SW480 (cell line): ENCODE measurements around the gene DAGLA.

Experiments used
- DNase-seq: peaks from one replicate; pipeline ENCODE4 v3.0.0-alpha.2; 2016; ENCODE audit warnings: low spot score

Gene DAGLA

DNA sequence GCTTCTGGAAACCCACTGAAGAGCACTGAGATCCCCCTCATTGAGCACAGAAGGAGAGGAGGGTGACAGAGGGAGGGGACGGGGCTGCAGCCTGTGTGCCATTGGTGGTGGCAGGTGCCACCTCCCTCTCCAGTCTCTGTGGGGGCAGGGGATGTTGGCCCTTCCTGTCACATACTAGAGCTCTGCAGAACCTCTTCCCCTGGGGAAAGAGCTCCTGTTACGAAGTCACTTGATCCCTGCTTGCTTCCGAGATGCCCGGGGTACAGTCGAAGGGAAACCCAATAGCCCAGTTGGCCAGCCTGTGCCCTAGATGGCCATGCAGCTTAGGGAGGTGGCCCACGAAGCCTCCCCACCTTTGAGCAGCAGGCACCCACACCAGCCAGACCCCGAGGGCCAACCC lies 29.4 kb downstream of the DAGLA start:
- DNase-seq, result no peak

DNA sequence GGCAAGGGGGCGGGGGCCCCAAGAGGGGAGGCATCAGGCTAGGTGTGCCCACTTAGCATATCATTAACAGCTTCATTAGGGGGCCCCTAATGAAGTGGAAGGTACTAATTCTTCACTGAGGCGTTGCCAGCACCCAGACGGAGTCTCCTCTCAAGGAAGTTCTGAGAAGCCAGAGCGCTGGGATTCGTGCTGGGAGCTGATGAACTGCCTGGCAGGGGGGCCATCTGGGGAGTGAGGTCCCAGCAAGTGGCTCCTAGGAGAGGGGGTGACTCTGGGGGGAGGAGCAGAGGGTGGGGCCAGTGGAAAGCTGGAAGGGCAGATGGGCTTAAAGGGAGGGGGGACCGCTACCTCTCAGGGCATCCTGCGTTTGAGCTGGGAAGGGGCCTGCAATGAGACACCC lies 29.8 kb downstream of the DAGLA start:
- no peak for DNase-seq

DNA sequence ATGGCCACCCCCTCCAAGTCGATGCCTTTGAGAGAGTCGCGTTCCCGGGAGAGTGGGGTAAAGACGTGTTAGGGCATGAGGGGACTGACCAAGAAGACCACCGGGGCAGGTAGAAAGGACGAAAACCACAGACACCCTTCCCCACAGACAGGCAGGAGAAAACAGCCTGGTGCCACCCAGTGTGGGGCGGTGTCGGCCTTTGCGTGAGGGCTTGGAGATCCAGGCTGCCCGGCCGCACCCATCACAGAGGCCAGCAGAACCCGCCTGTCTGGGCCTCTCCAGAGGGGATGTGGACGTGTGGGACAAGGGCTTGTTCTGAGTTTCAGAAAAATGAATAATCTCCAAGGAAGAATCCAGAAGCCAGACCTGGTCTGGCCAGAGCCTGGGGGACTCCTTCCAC lies 30.8 kb downstream of the DAGLA start:
- no peak for DNase-seq

DNA sequence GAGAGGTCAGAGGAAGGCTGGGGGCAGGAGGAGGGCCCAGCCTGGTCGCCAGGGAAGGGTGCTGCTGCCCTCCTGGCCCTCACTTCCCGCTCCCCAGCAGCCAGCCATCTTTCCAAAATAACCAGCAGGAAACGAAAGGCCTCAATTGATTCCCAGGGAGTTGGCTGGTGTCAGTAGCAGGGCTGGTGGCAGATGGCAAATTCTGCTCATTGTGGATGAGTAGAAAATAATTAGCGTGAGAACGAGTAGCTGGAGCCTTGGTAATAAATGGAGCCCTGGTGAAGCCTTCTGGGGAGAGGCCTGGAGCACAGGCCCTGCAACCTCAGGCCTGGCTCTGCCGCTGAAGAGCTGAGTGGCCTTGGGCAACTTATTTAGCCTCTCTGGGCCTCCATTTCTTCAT lies 31.3 kb downstream of the DAGLA start:
- no peak for DNase-seq

DNA sequence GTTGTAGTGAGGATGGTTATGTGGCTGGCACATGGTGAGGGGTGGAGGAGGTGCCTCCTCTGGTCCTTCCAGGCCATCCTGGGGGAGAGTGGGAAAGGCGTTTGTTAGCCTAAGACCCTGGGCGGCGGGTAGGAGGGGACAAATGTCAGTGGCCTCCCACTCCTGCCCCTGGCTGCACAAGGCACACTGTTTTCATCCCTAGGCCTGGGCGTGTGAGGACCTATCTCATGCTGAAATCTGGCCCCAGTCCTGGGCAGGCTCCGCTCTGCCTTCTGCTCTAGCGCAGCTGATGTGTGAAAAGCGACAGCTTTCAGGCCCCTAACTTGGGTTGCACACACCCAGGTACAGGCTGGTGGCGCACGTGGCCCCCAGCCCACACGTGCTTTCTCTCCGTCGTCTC lies 32.1 kb downstream of the DAGLA start:
- no peak for DNase-seq

DNA sequence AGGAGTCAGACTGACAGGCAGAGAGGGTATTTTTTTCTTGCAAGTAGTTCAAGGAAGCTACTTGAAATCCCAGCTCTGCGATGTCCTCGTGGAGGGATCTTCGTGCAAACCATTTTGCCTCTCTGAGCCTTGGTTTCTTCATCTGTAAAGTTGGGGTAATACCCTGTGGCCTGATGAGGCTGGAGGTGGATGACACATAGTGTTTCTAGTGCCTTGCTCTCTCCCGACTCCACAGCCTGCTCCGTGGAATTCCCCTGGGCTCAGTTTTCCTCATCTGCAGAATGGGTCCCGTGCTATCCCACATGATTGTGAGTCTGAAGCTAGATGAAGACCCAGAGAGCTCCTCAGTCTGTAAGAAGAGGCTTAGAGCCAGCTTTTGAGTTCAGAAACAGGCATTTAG lies 32.7 kb downstream of the DAGLA start:
- no peak for DNase-seq

DNA sequence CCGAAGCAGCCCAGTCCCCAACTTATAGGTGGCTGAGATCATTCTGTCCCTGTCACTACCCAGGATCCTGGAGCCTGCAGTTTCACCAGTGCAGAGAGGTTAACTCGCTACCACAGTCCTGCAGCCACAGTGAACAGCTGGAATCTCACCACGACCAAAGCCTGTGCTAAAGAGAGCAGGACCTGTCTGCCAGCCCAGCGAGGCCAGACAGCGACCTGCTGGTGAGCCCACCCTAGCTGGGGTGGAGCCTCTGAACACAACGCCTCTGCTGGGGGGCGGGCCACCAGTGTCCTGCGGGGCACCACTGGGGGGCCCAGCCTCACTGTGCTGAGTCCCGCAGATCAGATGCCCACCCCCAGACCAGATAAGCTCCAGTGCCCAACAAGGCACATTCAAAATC lies 33.3 kb downstream of the DAGLA start:
- DNase-seq, result no peak

DNA sequence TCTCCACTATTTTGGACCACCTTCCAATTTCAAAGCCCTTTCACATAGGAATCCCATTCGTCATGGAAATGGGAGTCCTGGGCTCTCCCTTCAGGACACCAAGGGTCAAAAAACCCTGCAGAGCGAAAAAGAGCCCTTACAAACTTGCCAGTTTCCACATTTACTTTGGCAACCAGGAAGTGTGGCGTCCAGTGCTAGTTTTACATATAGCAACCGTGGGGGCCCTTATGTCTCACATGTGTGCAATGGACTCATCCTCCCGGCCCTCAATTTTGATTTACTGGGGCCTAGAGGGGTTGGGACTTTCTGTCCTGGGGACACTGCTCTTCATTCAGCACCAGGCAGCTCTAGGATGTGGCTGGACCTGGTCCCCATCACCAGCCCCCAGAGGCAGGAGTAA lies 33.7 kb downstream of the DAGLA start:
- no peak for DNase-seq

DNA sequence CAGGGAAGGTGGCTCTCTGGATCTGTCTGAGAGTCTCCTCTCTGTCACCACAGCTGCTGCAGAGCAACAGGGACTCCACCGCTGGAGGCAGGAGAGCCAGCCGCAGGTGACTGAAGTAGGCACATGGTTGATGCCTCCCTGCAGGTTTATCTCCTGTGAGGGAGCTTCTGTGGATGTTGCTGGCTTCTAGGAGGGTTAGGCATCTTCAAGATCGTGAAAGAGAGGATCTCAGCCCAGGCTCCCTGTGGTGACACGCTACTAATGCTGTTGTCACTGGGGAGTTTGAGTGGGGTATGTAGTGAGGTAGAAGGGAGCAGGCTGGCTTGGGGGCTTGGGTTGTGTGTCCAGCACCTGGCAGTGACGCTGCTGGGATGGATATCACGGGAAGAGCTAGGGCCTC lies 34.1 kb downstream of the DAGLA start:
- no peak for DNase-seq

DNA sequence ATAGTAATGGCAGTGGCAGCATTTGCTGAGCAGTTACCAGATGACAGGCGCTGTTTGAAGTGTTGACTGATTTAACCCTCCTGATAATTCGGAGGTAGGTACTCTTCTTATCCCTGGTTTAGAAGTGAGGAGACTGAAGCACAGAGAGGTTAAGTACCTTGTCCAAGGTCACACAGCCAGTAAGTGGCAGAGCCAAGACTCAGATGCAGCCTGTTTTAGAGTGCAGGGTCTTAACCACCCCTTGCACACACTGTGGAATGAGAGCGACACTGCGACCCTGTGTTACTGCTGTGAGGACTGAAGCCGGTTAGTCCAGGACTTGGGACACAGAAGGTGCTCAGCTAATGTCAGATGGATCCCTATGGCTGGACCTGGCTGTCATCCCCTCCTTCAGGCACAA lies 34.7 kb downstream of the DAGLA start:
- DNase-seq, result no peak

DNA sequence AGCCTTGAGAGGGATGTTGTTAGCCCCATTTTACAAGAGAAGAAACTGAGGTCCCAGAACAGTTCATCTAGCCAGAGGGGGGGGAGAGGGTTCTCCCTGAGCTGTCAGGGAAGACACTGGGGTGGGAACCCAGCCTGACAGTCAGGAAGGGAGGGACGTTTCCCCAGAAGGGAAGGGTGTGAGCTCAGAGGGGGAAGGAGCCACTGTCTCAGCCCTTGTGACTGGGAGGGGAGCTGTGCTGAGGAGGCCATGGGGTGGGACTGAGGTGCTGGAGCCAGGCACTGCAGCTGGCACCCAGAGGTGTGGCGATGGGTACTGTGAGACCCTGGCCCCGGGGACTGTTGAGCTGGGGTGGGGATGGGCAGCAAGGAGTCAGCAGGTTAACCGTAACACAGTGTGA lies 35.7 kb downstream of the DAGLA start:
- DNase-seq, result no peak

DNA sequence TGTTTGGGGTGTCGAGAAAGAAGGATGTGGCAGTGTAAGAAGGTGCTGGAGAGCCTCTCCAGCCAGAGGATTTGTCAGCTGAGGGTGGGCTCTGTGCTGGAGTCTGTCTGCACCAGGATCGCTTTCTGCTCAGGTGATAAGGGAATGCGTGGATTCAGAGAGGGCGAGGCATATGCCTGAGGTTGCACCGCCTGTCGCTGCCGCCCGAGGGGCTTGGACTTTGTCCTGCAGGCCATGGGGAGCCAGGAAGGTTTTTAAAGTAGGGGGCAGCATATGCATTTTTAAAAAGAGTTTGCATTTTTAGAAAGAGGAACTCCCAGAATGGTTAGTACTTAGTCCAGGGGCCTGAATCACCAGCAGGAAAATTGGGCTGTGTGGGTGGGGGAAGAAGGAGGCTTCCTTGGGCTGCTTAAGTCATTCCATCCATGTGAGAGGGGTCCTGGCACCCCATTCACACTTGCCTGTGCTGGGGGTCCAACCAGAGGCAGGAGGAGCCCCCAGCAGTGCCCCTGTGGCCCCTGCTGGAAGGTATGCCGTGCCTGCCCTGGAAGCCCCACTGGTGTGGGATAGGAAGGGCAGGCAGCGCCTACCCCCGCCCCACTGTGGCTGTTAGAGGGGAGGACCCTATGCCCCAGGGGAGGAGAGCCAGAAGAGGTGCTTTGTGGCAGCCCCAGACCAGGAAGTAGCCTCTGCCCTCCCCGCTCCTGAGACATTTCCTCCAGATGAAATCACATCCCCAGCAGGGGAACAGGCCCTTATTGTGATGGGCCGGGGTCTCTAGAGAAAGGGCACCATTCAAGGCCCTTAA lies 36.5 kb downstream of the DAGLA start:
- DNase-seq, result no peak

DNA sequence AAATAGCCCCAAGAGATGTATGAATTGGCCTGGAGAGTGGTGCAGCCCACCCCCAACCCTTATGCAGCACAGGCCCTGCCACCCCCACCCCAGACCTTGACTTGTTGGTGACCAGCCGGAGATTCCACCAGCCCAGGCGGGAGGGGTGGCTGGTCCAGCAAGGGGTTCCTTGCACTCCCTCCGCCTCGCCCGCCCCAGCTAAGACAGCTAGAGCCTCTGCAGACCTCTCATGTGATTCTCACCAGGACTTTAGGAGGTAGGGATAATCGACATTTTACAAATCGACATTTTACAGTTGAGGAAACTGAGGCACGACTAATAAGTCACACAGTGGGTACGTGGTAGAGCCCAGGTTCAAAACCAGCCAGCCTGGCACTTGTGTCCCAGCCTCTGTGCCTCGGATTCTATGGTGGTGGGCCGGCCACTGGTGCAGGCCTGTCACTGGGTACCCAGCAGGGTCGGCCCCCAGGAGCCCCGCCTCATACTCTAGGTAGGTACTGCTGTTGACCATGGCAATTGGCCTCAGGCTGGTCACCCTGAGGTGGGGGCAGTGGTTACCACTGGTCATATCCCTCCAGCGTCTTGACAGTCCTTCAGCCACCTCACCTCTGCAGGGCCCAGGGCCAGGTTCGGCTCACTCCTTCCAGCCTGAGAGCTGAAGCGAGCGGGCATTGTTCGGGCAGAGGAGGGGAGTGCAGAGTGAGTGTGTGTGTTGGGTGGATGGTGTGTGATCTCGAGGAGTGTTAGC lies 37.3 kb downstream of the DAGLA start:
- no peak for DNase-seq

DNA sequence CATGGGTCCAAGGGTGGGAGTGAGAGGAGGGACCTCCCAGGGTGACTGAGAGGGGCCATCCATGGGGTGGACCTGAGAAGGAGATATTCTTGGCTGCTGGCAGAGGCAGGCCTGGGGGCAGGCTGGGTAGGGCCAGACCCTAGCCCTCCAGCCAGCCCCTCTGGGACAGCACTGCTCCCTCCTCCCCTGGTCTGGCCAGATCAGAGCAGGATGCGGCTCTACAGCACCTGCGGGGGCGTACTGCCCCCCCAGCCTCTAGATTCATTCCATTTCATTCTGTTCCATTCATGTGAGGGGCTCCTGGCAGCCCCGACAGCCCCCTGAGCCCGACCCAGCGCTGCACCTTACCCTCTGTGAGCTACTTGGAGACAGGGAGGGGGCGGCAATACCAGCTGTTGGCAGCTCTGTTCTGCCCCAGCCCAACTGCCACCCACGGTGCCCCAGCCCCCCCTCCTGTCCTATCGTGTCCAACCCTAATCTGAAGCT lies 37.9 kb downstream of the DAGLA start:
- DNase-seq, result no peak

DNA sequence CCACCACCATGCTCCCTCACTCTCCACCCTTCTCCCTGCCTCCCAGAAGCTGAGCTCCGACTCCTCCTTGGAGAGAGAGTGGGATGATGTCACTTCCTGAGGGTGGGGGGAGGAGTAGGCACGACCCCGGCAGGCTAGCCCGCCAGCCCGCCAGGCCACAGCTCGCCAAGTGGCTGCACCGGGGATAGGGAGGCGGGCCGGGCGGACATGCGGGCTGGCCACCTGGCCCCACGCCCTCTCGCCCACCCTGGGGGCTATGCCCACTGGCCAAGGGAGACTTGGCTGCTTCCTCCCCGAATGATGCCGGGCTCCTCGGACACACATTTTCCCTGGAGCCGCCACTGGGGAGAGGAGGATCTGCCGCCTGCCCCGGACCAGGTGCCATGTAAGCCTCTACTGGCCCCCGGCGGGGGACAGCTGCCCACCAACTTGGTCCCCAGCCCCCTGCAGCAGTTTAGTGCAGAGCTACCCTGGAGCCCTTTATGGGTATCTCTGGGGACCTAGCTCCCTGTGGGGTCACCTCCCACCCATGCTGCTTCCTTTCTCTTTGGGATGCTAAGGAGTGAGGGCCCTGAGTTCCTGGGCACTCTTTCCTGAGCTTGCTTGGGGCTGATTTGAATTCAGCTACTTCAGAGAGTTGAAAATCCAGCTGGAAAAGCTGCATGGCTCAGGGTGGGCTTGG lies 38.6 kb downstream of the DAGLA start:
- DNase-seq, result no peak

DNA sequence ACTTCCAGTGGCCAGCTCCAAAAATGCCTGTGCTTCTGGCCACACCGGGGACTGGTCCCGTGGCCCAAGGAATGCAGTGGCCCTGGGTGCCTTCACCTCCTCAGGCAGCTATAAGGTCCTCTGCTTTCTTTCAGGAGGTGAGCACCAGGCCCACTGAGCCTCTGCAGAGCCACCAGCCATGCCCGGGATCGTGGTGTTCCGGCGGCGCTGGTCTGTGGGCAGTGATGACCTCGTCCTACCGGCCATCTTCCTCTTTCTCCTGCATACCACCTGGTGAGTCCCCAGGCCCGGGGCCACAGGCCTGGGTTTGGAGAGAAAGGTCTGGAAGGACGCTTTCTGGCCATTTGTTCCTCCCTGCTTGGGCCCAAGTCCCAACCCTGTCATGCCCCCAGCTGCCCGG lies 39.8 kb downstream of the DAGLA start:
- DNase-seq, result no peak

DNA sequence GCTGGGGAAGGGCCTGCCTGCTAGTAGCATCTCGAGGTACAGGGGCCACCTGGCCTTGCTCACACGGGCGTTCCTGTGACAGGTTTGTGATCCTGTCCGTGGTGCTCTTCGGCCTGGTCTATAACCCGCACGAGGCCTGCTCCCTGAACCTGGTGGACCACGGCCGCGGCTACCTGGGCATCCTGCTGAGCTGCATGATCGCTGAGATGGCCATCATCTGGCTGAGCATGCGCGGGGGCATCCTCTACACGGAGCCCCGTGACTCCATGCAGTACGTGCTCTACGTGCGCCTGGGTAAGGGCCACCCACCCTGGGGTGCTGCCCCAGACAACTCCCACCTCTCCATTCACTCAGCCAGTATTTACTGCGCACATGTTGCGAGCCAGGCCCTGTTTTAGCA lies 40.4 kb downstream of the DAGLA start:
- no peak for DNase-seq

DNA sequence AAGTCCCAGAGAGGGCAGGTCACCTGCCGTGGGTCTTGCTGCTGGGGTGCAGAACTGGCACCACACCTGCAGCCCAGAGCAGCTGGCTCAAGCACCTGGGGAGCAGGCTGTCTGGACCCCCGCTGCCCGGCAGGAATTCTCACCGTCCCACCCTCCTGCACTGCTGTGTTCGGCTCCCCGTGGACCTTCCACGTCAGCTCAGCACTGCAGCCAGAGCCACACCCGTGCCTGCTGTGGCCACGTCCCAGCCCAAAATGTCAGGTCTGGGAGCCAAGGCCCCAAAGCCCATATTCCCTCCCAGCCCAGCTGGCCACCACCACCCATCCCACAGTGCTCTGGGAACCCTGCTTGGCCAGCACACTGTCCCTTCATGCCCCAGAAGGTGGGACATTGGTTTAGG lies 44.2 kb downstream of the DAGLA start:
- no peak for DNase-seq

DNA sequence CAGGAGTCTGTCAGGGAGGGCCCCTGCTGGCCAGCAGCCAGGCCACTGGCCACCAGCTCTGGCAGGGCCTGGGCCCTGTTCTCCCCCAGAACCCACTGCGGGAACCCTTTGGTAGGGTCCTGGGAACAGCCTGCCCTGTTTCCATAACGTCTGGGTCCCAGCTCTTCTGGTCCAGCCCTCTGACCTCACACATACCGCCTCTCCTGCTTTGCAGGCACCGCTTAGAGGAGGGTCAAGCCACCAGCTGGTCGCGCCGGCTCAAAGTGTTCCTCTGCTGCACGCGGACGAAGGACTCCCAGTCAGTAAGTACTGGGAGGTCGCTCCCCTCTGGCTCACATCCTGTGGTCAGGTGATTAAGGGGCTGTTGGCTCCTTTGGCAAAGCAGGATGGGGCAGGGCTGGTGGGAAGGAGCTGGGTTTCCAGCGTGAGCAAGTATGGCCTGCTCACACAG lies 45.6 kb downstream of the DAGLA start:
- DNase-seq, result no peak

DNA sequence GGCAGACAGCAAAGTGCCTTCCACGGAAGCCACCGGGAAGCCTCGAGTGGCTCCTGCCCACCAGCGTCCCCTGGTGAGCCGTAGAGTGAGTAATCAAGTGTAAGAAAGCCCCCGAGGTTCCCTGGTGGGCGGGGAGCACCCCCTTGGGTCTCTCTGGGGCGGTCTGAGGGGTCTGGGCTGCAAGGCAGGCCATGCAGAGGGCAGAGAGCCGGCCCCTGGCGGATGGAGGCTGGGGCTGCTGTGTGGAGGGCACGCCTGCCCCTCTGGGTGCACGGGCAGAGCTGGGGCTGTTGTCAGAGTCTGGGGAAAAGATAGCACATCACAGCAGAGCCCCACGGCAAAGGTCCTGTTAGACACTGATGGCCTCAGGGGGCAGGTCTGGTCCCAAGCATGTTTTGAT lies 46.6 kb downstream of the DAGLA start:
- no peak for DNase-seq

DNA sequence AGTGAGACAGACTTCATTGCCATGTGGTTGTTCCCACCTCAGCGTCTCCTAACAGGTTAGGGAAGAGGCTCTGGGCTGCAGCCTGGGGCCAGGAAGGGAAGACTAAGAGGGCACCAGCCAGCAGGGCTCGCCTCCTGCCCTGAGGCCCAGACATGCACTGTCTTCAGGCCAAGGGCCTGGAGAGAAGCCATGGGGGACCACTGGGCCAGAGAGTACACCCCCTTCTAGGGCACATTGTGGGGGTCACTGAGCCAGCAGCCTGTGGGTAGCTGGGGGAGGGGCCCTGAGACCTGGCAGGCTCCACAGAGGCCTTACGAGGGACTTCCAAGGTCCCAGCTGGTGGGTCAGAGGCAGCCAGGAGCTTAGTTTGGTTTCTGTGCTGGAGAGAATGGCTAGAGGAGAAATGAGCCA lies 47.2 kb downstream of the DAGLA start:
- DNase-seq, result no peak

DNA sequence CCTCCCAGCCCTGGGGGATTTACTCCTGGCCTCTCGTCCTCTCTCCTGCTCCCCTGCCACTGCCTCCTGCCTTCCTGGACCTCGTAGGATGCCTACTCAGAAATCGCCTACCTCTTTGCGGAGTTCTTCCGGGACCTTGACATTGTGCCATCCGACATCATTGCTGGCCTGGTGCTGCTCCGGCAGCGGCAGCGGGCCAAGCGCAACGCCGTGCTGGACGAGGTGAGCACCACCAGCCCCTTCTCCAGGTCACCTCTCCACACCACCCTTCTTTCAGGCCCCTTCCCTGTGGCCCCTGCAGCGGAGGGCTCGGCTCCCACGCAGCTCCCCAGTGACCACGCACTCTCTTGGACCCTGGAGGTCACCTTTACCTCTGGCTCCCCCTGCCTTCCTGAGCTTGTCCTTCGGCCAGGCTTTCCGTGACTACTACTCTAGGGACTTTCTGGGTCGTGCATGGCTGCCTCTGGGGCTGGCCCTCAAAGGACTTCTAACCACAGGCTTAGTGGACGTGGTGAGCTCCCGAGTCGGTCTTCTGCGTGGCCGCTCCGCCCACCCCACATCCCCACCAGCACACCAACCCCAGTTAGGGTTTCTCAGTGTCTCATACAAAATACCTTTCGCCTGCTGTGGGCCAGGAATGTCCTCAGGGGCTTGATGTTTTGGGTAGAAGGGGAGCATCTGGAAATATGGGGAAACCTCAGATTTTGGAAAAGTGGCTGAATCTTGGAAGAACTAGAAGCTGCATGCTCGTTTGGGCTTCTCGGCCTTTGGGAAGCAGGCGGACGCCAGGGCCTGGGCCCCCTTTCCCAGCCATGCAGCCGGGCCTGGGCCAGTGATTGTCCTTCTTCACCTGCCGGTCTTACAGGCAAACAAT lies 48.1 kb downstream of the DAGLA start:
- peak; percentile 52 for DNase-seq
